Right lobe of liver (tissue), 6 donors: ENCODE data around the gene DPF1. TPM values are rescaled to one million over a fixed set of nuclear protein-coding genes. Genes with fewer than 3 reads are reported as not detected.

Experiments
- ATAC-seq, 4 donors: fragments of 200-7000 bp; cut with Tn5 transposase; one replicate each; pipeline ENCODE4 v1.9.1; 2020; ENCODE audit warnings: mild to moderate bottlenecking in 4 of 4, moderate library complexity in 4 of 4
- DNase-seq, 3 donors: peaks; one replicate each; pipeline ENCODE4 v3.0.0-alpha.2; 2020
- H3K27ac ChIP-seq, 3 donors: fragments of 200-600 bp; one replicate each; pipeline ENCODE4 v1.8.0; 2022
- H3K27me3 ChIP-seq, 2 donors: fragments of 200-600 bp; one replicate each; pipeline ENCODE4 v1.8.0; 2022
- H3K36me3 ChIP-seq, 4 donors: fragments of 200-600 bp; sonication (generic) in 1 of 4; one replicate each; pipeline versions ENCODE4 v1.5.1 to v1.8.0; 2017 to 2022; ENCODE audit warnings: control low read depth in 1 of 4
- H3K4me1 ChIP-seq, 4 donors: fragments of 200-600 bp; sonication (generic) in 1 of 4; one replicate each; pipeline versions ENCODE4 v1.5.1 to v1.8.0; 2017 to 2022; ENCODE audit warnings: control low read depth in 1 of 4
- H3K4me3 ChIP-seq, 3 donors: fragments of 200-600 bp; one replicate each; pipeline ENCODE4 v1.8.0; 2022
- H3K9me3 ChIP-seq, 4 donors: fragments of 200-600 bp; sonication (generic) in 1 of 4; one replicate each; pipeline versions ENCODE4 v1.5.1 to v1.8.0; 2017 to 2022; ENCODE audit warnings: control low read depth in 1 of 4
- POLR2A ChIP-seq: fragments of 450-650 bp; IDR thresholded peaks from one replicate; pipeline ENCODE4 v1.6.1; 2017; ENCODE audit warnings: antibody characterized with exemption, mild to moderate bottlenecking
- WGBS: methylation state at CpG from one replicate; pipeline ENCODE4 v1.1.6; 2018; ENCODE audit warnings: low coverage, low lambda C conversion rate; ENCODE audit not compliant: insufficient coverage; ENCODE audit errors: missing lambda C conversion rate; 5-methylcytosine and 5-hydroxymethylcytosine counted together
- intact Hi-C, 2 donors: fragments of 100-400 bp; cut with DNase I; formaldehyde crosslinking; loops; one replicate each; pipeline versions ENCODE4 v1.11.2 to v1.14.1; 2022
- total RNA-seq, 6 experiments: library from RNA; depleted of rRNA in 2 of 6; stranded (reverse); fragments of >200 nt in 2 of 6; fragmentation: NEBNext Ultra II Directional in 3 of 6; extraction: Animal tissue kit (Norgen Biotek cat#: 25700) in 3 of 6; gene quantifications; one replicate each; pipeline versions ENCODE4 v1.1.0 to v1.2.4, GENCODE V29; 2016 to 2023
- TF ChIP-seq, protein P1 (sequence below), 4 donors: fragments of 200-600 bp in 3 of 4; fragments of 450-650 bp in 1 of 4; IDR thresholded peaks; one replicate each; pipeline versions ENCODE4 v1.5.1 to v1.8.0; 2016 to 2022; ENCODE audit warnings: antibody characterized with exemption in 4 of 4, mild to moderate bottlenecking in 2 of 4
- donor health status: DM: no; HTN: yes; CAD: no.
- donor health status: DM: no; HTN: no; CAD: no.
- donor health status: DM: no; HTN: no; CAD: no.
- donor health status: DM: no; HTN: yes; CAD: no.
- donor health status: DM: no; HTN: yes; CAD: no.

The DPF1 gene
- total RNA-seq, 6 experiments from 2014 or later = not detected

DNA sequence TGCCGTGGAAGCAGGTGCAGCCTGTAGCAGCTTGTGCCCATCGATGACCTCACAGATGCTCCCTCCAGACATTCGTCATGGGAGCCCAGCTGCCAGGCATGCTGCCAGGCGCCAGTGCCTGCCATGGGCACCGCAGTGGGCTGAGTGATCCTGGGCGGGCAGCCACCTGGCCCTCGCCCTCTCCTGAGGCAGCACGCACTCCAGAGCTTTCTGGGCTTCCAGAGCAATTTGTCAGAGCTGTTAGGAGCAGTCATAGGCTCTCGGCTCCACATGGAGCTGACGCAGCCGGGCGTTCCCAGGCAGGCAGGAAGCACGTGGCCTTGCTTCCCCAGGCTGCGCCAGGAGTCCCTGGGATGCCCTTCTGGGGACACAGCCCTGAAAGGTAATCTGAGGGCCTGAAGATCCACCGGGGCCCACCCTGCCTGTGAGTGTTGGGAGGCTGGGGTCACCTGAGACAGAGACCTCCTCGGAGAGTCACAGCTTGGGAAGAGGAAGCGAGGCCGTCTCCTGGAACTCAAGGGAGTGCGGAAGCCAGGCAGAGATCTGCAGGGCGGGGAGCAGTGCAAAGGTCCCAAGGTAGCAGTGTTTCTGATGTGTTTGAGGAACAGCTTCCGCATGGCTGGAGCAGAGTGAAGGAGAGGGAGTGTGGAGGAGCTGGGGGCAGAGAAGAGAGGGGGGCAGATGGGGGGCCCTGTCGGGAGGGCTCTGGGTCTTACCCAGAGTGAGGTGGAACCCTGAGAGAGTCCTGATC, 50.6 kb downstream of the DPF1 start:
- H3K4me3 ChIP-seq = no peak overlapping the region
- TF ChIP-seq POLR2A = no peak
- H3K4me1 ChIP-seq = no peaks in the 10 kb centered on the region
- no peaks in the 10 kb centered on the region for H3K36me3 ChIP-seq
- no peak overlapping the region for H3K27ac ChIP-seq
- WGBS = 100% methylated on average over 3 of the region's 22 CpGs
- no peaks in the 10 kb centered on the region for H3K27me3 ChIP-seq
- no peaks in the 10 kb centered on the region for H3K9me3 ChIP-seq
- DNase-seq (no peak), ATAC-seq (peak in 1 of 4 donors; percentile 19)
- intact Hi-C loops = no loop called here

GRCh38 chr19:38172001-38172400, 52.0 kb downstream of the DPF1 start:
- no peaks in the 10 kb centered on the region for H3K9me3 ChIP-seq
- intact Hi-C loops = no loop called here
- H3K4me3 ChIP-seq = no peak overlapping the region
- ATAC-seq (no peak), DNase-seq (no peak)
- no peaks in the 10 kb centered on the region for H3K36me3 ChIP-seq
- 88% methylated on average over 3 of the region's 8 CpGs for WGBS
- H3K27ac ChIP-seq = no peak overlapping the region
- TF ChIP-seq, protein P1, sequence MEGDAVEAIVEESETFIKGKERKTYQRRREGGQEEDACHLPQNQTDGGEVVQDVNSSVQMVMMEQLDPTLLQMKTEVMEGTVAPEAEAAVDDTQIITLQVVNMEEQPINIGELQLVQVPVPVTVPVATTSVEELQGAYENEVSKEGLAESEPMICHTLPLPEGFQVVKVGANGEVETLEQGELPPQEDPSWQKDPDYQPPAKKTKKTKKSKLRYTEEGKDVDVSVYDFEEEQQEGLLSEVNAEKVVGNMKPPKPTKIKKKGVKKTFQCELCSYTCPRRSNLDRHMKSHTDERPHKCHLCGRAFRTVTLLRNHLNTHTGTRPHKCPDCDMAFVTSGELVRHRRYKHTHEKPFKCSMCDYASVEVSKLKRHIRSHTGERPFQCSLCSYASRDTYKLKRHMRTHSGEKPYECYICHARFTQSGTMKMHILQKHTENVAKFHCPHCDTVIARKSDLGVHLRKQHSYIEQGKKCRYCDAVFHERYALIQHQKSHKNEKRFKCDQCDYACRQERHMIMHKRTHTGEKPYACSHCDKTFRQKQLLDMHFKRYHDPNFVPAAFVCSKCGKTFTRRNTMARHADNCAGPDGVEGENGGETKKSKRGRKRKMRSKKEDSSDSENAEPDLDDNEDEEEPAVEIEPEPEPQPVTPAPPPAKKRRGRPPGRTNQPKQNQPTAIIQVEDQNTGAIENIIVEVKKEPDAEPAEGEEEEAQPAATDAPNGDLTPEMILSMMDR (IDR thresholded peaks at IDR 0.05) = no peak
- TF ChIP-seq POLR2A = no peak
- no peaks in the 10 kb centered on the region for H3K27me3 ChIP-seq
- no peaks in the 10 kb centered on the region for H3K4me1 ChIP-seq

- no peak for DNase-seq
- 100% methylated on average over 3 of the region's 12 CpGs for WGBS
- H3K27me3 ChIP-seq = no peaks in the 10 kb centered on the region
- TF ChIP-seq, protein P1 (IDR thresholded peaks at IDR 0.05) = no peak
- H3K27ac ChIP-seq = no peak overlapping the region
- intact Hi-C loops = no loop called here
- peaks cover 0 to 4% (median 0%) of the 10 kb centered on the region in 4 donors for H3K36me3 ChIP-seq
- no peak overlapping the region for H3K4me3 ChIP-seq
- ATAC-seq = no peak
- no peaks in the 10 kb centered on the region for H3K9me3 ChIP-seq
- H3K4me1 ChIP-seq = no peaks in the 10 kb centered on the region
These were observed 53.7 kb downstream of the DPF1 start for GRCh38 chr19:38170334-38170733.

GRCh38 chr19:38168637-38169036, 55.4 kb downstream of the DPF1 start:
- Histone ChIP-seq H3K27me3 (no peaks in the 10 kb centered on the region), H3K27ac (no peak overlapping the region), H3K9me3 (no peaks in the 10 kb centered on the region), H3K4me1 (no peaks in the 10 kb centered on the region), H3K4me3 (no peak overlapping the region), H3K36me3 (peaks cover 0 to 10% (median 4%) of the 10 kb centered on the region in 4 donors)
- WGBS = 94% methylated on average over 4 of the region's 4 CpGs
- TF ChIP-seq POLR2A = no peak
- TF ChIP-seq, protein P1 (IDR thresholded peaks at IDR 0.05) = no peak
- no peak for DNase-seq
- no peak for ATAC-seq
- intact Hi-C loops = no loop called here

DNA sequence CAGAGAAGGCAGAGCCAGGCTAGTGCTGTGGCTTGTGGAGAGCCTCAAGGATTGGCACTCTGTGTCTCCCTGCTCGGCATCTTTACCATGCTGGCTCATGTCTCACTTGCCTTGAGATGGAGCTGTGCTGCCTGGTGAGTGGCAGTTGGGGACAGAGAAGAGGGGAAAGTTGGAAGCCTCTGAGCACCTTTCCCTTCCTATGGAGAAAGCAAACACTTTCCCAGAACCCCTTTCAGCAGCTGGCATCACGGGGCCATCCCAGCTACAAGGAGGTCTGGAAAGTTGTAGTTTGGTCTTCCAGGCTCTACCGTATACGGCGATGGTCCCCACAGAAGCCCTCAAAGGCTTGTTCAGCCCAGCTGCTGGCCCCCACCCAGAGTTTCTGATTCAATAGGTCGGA, 58.7 kb downstream of the DPF1 start:
- 100% methylated on average over 4 of the region's 6 CpGs for WGBS

More for the DNA sequence above, 58.7 kb downstream of the DPF1 start:
- ATAC-seq = no peak
- intact Hi-C loops = no loop called here
- peaks cover 0 to 20% (median 9%) of the 10 kb centered on the region in 4 donors for H3K36me3 ChIP-seq
- H3K27me3 ChIP-seq = no peaks in the 10 kb centered on the region
- H3K9me3 ChIP-seq = peaks cover 0 to 8% (median 0%) of the 10 kb centered on the region in 4 donors
- TF ChIP-seq, protein P1 (IDR thresholded peaks at IDR 0.05) = no peak
- TF ChIP-seq POLR2A = no peak
- H3K4me3 ChIP-seq = no peak overlapping the region
- no peak overlapping the region for H3K27ac ChIP-seq
- no peaks in the 10 kb centered on the region for H3K4me1 ChIP-seq
- no peak for DNase-seq
